Stimulated activated CD4-positive, alpha-beta T cell treated with anti-CD3 and anti-CD28 coated beads, Interleukin-12 subunit alpha, Interleukin-12 subunit beta, amount 100 ng/mL, for 48 hours (primary cell): ENCODE data around the gene AGAP3.

Source experiments
- DNase-seq, 3 donors: peaks; one replicate each; pipeline ENCODE4 v3.0.0-alpha.2; 2020; ENCODE audit warnings: low read depth in 2 of 3, low spot score in 1 of 3

Gene AGAP3

GRCh38 chr7:151134743-151135524, 48.7 kb downstream of the AGAP3 start:
- no peak for DNase-seq

- DNase-seq, result no peak
These were observed 49.2 kb downstream of the AGAP3 start for GRCh38 chr7:151135525-151135845.

- no peak for DNase-seq
These were observed 49.9 kb downstream of the AGAP3 start for GRCh38 chr7:151135866-151136843.

GRCh38 chr7:151137076-151137675, 50.9 kb downstream of the AGAP3 start:
- no peak for DNase-seq

GRCh38 chr7:151137791-151138152, 51.5 kb downstream of the AGAP3 start:
- no peak for DNase-seq

- no peak for DNase-seq
These were observed 52.0 kb downstream of the AGAP3 start for GRCh38 chr7:151138153-151138851.

- DNase-seq, result no peak
These were observed 53.0 kb downstream of the AGAP3 start for GRCh38 chr7:151139071-151139790.

- no peak for DNase-seq
These were observed 53.5 kb downstream of the AGAP3 start for GRCh38 chr7:151139791-151140190.

GRCh38 chr7:151140826-151141225, 54.6 kb downstream of the AGAP3 start:
- DNase-seq, result no peak

GRCh38 chr7:151141311-151141854, 55.1 kb downstream of the AGAP3 start:
- no peak for DNase-seq

- DNase-seq, result no peak
These were observed 55.8 kb downstream of the AGAP3 start for GRCh38 chr7:151141855-151142685.

- DNase-seq, result no peak
These were observed 56.4 kb downstream of the AGAP3 start for GRCh38 chr7:151142686-151143040.

GRCh38 chr7:151143261-151144015, 57.2 kb downstream of the AGAP3 start:
- DNase-seq, result no peak

- no peak for DNase-seq
These were observed 58.1 kb downstream of the AGAP3 start for GRCh38 chr7:151144387-151144786.

- DNase-seq, result no peak
These were observed 60.5 kb downstream of the AGAP3 start for GRCh38 chr7:151146761-151147160.

GRCh38 chr7:151148319-151149259, 62.3 kb downstream of the AGAP3 start:
- no peak for DNase-seq

- DNase-seq, result no peak
These were observed 64.1 kb downstream of the AGAP3 start for GRCh38 chr7:151150388-151150787.
